ENCODE data around the gene ANO2. TPM values are rescaled to one million over a fixed set of nuclear protein-coding genes. Genes with fewer than 3 reads are reported as not detected.

The ANO2 gene
- total and polyA plus RNA-seq, 2 experiments from 2014 or later: 2.3 to 4.6 TPM

- no peaks in the 10 kb centered on the region for H3K27me3 ChIP-seq (ENCODE audit: insufficient read depth)
- Mint-ChIP-seq H3K4me3 (no peak overlapping the region), H3K9me3 (peaks cover 2% of the 10 kb centered on the region; the same call in 1 of the 3 replicates), H3K4me1 (peaks cover 17% of the 10 kb centered on the region), H3K36me3 (ENCODE audit: low read depth) (peaks cover 2% of the 10 kb centered on the region; the same call in 1 of the 3 replicates), H3K27me3 (ENCODE audit: insufficient read depth, low read depth, poor library complexity) (peaks cover 4% of the 10 kb centered on the region), H3K27ac (no peak overlapping the region)
- no peaks in the 10 kb centered on the region for H3F3A ChIP-seq (replicated peaks; ENCODE audit: low read depth)
- H3K36me3 ChIP-seq (ENCODE audit: insufficient read depth): no peaks in the 10 kb centered on the region
- H3K4me2 ChIP-seq: no peak overlapping the region
- no peaks in the 10 kb centered on the region for H4K20me1 ChIP-seq (replicated peaks; ENCODE audit: insufficient read depth)
- ATAC-seq (peak; percentile 92), DNase-seq (ENCODE audit: low spot score) (peak; percentile 59)
- H3K9me2 ChIP-seq (ENCODE audit: insufficient read depth): peaks cover 5% of the 10 kb centered on the region
- H3K4me1 ChIP-seq (ENCODE audit: insufficient read depth): peaks cover 9% of the 10 kb centered on the region
- no peaks in the 10 kb centered on the region for H3K79me2 ChIP-seq (replicated peaks; ENCODE audit: insufficient read depth)
- TF ChIP-seq POLR2AphosphoS5 (IDR thresholded peaks at IDR 0.05; ENCODE audit: low read depth) (no peak), ETS1 (IDR thresholded peaks at IDR 0.05) (no peak), CREB1 (CRISPR knock-in tag; IDR thresholded peaks at IDR 0.05; ENCODE audit: low read depth) (no peak)
- TF ChIP-seq, protein P1, sequence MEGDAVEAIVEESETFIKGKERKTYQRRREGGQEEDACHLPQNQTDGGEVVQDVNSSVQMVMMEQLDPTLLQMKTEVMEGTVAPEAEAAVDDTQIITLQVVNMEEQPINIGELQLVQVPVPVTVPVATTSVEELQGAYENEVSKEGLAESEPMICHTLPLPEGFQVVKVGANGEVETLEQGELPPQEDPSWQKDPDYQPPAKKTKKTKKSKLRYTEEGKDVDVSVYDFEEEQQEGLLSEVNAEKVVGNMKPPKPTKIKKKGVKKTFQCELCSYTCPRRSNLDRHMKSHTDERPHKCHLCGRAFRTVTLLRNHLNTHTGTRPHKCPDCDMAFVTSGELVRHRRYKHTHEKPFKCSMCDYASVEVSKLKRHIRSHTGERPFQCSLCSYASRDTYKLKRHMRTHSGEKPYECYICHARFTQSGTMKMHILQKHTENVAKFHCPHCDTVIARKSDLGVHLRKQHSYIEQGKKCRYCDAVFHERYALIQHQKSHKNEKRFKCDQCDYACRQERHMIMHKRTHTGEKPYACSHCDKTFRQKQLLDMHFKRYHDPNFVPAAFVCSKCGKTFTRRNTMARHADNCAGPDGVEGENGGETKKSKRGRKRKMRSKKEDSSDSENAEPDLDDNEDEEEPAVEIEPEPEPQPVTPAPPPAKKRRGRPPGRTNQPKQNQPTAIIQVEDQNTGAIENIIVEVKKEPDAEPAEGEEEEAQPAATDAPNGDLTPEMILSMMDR (conservative IDR thresholded peaks at IDR 0.05; ENCODE audit: low read depth in 2 of 2): peak; percentile 74 to 80
- no peak overlapping the region for H3K27ac ChIP-seq (ENCODE audit: low read depth)
- no peak overlapping the region for H2AFZ ChIP-seq
- no peak overlapping the region for H3K4me3 ChIP-seq
These were observed 388.9 kb downstream of the ANO2 start for GRCh38 chr12:5556033-5556614.

DNA sequence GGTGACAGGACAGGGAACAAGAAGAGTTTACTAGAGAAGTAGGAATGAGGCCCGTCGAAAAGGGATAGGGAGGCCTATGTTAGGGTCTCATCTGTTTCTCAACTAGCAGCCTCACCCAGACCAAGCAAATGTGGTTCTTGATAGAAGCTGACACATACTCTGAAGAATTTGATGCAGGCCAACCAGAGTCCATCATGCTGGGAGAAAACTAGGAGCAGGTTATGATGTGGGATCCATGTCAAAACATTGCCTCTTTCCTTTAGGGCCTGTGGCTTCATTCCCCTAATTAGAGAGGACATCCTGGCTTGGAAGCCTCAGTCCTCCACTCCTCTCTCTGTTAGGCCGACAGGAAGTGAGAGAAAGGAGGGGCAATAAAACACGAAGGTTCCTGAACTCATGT is 390.3 kb downstream of the ANO2 start:
- H3K27ac ChIP-seq (ENCODE audit: low read depth): no peak overlapping the region
- H3F3A ChIP-seq (replicated peaks; ENCODE audit: low read depth): no peaks in the 10 kb centered on the region
- Mint-ChIP-seq H3K4me3 (no peak overlapping the region), H3K36me3 (ENCODE audit: low read depth) (peaks cover 2% of the 10 kb centered on the region; the same call in 1 of the 3 replicates), H3K27me3 (ENCODE audit: insufficient read depth, low read depth, poor library complexity) (peaks cover 6% of the 10 kb centered on the region), H3K27ac (no peak overlapping the region), H3K4me1 (peaks cover 17% of the 10 kb centered on the region), H3K9me3 (peaks cover 2% of the 10 kb centered on the region; the same call in 1 of the 3 replicates)
- no peak overlapping the region for H3K4me2 ChIP-seq
- no peaks in the 10 kb centered on the region for H3K36me3 ChIP-seq (ENCODE audit: insufficient read depth)
- ATAC-seq (no peak), DNase-seq (ENCODE audit: low spot score) (no peak)
- H3K9me2 ChIP-seq (ENCODE audit: insufficient read depth): peaks cover 5% of the 10 kb centered on the region
- H4K20me1 ChIP-seq (replicated peaks; ENCODE audit: insufficient read depth): no peaks in the 10 kb centered on the region
- H3K4me3 ChIP-seq: no peak overlapping the region
- H3K4me1 ChIP-seq (ENCODE audit: insufficient read depth): peaks cover 9% of the 10 kb centered on the region
- H3K27me3 ChIP-seq (ENCODE audit: insufficient read depth): no peaks in the 10 kb centered on the region
- no peaks in the 10 kb centered on the region for H3K79me2 ChIP-seq (replicated peaks; ENCODE audit: insufficient read depth)
- H2AFZ ChIP-seq: no peak overlapping the region
- TF ChIP-seq STAT1 (IDR thresholded peaks at IDR 0.05; ENCODE audit: unreplicated experiment) (no peak), POLR2AphosphoS5 (IDR thresholded peaks at IDR 0.05; ENCODE audit: low read depth) (no peak), ZNF114 (CRISPR knock-in tag; IDR thresholded peaks at IDR 0.05) (no peak), ETS1 (IDR thresholded peaks at IDR 0.05) (no peak), EZH2phosphoT487 (IDR thresholded peaks at IDR 0.05; ENCODE audit: unreplicated experiment) (no peak), JUNB (IDR thresholded peaks at IDR 0.05; ENCODE audit: unreplicated experiment) (no peak), REST (IDR thresholded peaks at IDR 0.05; ENCODE audit: unreplicated experiment) (no peak), NANOG (IDR thresholded peaks at IDR 0.05; ENCODE audit: borderline replicate concordance) (no peak), ZNF331 (CRISPR knock-in tag; IDR thresholded peaks at IDR 0.05; ENCODE audit: low read depth) (no peak), CREB1 (CRISPR knock-in tag; IDR thresholded peaks at IDR 0.05; ENCODE audit: low read depth) (no peak), EZH2 (IDR thresholded peaks at IDR 0.05; ENCODE audit: low read depth, unreplicated experiment) (no peak)
- TF ChIP-seq, protein P1 (conservative IDR thresholded peaks at IDR 0.05; ENCODE audit: low read depth in 2 of 2): no peak

Data from GM23338 (cell line).